ENCODE measurements around the gene CAPN6.

CAPN6 gene

DNA sequence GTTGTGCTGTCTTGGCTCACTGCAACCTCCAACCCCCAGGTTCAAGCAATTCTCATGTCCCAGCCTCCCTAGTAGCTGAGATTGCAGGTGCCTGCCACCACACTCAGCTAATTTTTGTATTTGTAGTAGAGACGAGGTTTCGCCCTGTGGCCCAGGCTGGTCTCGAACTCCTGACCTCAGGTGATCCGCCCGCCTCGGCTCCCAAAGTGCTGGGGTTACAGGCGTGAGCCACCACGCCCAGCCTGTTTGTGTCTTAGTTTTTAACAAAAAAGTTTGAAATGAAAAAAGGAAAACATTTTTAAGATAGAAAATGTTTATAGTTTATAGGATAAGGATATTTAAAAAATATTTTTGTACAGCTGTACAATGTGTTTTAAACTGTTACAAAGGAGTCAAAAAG is 62.4 kb downstream of the CAPN6 start:
- no peak for DNase-seq

DNA sequence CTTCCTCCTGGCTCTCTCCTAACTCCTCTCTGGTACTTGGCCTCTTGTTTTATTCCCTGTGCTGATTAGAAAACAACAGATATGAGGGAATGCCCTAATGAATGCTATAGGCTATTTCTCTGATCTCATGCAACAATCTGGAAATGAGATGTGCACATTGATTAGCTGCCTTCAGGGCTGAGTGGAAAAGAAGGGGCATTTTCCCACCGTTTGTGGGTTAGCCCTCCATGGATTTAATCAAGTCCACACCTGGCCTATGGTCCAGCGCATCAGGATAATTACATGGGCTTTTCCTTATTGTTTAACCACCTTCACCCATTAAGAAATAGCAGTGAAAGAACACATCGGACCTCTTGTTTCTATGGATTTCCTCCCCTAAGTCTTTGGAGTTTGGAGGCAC is 70.0 kb downstream of the CAPN6 start:
- no peak for DNase-seq

DNA sequence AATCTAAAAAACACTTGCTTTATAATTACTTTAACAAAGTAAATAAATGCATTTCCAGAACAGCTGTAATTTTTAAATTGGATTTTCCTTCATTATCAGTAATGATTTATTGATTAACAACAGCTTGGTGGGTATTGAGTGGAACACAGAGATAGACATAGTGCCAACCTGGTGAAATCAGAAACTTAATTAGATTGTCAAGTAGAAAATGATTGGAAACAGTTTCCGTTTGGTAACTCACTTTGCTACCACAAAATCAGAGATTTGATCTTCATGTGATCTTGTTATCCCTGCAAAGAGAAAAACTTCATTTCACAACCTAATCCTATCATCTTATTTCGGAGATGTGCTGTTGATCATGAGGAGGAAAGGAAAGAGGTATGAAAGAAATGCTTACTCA is 70.8 kb downstream of the CAPN6 start:
- DNase-seq, result no peak
